IPS-11a (cell line): ENCODE results near the gene TGFB3.

Experiments
- H3K4me3 ChIP-seq: one replicate; pipeline ENCODE4 v1.5.1; 2013; ENCODE audit warnings: low read depth, low read length, control low read depth

Gene TGFB3

DNA sequence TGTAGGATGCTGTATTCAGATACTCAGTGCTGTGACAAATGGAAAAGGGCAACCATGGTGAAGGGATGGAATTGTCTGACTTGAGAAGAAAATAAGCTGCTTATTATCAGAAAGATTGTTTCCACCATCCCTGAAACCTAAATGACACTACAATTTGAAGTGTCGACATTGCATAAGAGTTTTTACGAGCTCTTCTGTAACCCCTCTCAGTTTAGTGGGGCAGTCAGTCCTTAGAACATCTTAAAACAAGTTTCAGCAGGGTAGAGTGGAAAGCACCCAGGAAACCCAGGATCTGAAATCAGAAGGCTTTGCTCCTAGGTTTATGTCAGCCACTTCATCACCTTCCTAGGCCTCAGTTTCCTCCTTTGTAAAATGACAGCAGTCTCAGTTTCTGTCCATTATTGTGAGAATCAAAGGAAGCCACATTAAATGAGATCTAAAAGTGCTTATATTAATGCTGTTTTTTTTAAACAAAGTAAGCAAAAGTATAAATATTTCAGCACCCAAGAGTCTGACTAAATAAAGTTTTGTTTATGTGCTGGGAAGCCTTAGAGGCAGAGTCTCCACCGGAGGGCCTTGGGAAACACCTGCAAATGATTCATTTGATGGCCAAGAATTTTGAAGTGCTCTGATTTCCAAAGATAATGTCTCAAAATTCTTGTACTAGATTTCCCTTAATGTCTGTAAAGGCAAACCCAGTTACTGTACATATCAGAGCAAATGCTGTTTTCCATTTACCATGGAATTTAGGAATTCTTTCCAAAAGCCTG lies 5.6 kb upstream of the TGFB3 start:
- no peak overlapping the region for H3K4me3 ChIP-seq

DNA sequence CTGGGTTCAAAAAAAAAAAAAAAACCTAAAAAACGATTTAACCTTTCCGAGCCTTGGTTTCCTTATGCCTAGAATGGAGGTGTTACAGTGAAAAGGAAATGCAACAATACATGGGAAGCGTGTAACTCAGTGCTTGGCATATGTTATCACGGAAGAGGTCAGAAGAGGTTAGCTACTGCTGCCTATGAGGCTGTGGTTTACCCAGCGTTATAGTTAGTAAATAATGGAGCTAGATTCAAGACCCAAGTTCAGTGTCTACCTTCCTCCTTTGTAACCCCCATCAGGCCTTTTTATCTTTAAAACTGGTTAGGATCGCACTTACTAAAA lies 4.6 kb upstream of the TGFB3 start:
- H3K4me3 ChIP-seq = peak overlapping the region; percentile 80

DNA sequence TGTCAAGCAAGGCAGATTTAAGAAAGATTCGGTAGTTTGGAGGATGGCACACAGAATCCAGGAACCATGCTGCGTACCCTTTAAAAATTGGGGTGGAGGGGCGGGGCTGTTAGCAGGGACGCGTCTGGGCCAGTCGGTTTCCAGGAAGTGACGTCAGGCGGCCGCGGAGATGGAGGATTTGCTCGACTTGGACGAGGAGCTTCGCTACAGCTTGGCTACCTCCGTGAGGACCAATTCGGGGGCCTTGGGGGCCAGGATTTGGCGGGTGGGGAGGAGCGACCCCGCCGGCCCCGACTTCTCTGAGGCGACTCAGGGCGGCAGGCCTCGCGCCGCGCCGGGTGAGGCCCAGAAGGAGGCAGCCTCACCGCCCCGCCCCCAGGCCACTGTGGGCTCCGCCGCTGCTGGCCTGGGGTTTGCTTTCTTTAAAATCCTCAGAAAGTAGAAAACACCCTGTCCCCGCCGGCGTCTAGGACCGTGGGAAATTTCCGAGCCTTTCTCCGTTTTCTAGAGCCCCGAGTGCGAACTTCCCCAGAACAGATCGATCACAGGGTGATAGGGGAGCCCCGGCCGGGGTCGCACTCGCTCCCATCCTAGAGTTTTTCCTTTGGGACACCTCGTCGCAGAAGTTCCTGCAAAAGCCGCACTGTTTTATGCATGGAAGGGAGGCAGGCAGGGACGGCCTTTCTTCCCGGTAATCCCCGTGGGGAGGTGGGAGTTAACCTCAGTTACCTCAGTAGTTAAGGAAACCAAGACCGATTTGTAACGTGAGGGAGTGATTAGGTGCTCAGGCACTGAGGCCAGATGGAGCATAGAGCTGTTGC lies 4.0 kb upstream of the TGFB3 start, which contains the start of gene IFT43:
Gene IFT43 (plus strand): TSS at position 146 of the 821 bp plus-strand sequence. CDS start 24 bp downstream, at position 170.
- peak within 1 kb of the TSS; percentile 80 for H3K4me3 ChIP-seq

DNA sequence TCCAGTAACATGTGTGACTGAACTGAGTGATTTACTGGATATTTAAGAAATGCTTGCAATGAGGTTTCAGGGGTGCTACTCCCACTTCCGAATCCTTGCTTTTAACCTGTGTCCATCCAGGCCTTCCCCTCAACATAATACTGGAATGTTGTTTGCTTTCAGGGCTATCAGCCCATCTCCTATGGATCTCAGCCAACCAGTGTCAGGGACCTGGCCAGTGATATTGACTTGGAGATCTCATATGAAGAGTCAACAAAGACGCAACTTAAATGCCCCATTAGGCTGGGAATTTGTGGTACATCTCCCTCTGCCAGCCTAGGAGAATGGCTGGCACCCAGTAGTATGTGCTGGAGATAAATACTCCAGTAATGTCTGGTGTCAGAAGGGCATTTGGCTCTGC lies 2.9 kb upstream of the TGFB3 start:
- H3K4me3 ChIP-seq = no peak overlapping the region

DNA sequence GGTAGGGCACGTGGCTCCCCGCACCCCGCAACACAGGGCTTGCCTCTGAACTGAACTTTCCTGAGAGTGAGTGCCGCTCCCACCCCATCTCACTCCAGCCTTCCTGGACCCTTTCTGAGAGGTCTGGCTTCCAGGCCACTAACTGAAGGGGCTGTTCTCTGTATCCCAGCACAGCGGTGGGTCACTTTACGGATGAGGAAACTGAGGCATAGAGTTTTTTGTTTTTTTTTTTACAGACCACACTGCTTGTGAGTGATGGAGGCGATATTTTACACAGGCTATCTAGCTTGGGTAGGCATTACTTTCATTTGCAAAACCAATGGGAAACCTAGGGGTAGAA lies 1.2 kb upstream of the TGFB3 start:
- peak overlapping the region; percentile 68 for H3K4me3 ChIP-seq

DNA sequence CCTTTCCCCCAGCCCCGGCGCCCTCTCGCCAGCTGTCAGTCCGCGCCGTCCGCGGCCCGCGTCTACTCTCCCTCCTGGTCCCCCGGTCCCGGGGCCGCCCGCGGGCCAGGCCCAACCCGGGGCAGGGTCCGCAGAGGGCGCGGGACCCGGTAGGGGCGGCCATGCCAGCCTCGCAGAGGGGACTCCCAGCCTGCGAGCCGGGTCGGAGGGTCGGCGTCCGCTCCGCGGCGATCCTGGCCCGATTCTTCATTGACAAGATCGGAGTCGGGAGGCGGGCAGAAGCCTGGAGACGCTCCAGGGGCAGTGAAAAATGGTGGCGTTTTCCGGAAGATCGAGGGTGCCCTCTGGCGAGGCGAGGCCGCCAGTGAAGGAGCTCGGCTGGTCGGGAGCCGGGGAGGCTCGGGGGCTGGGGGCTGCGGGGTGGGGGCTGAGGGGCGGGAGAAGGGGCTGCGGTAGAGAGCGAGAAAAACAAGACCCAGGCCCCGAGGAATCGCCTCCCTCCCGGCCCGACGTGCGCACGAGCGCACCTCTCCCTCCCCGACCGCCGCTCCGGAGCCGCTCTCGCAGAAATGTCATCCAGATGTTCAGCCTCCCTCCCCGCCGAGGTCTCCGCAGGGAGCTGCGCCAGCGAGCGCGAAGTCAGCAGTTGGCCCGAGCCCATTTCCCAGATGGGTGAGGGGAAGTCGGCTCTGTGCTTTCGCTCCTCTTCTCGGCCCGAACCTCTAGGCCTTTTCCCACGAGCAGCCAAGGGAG lies 647 bp upstream of the TGFB3 start:
- H3K4me3 ChIP-seq = peak overlapping the region; percentile 68

DNA sequence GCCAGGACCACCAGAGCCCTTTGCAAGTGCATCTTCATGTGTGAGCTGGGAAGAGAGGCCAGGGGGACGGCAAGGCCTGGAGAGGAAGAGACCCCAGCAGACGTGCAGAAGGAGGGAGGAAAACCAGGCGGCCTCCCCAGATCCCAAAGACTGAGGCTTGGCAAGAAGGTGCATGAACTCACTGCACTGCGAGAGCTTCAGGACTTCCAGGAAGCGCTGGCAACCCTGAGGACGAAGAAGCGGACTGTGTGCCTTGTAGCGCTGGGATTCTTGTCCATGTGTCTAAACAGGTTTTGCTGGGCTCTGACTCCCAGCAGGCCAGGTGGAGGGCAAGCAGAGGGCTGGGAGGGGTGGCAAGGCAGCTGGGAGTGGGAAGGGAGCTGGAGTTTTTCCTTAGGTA lies 939 bp downstream of the TGFB3 start:
- no peak overlapping the region for H3K4me3 ChIP-seq

DNA sequence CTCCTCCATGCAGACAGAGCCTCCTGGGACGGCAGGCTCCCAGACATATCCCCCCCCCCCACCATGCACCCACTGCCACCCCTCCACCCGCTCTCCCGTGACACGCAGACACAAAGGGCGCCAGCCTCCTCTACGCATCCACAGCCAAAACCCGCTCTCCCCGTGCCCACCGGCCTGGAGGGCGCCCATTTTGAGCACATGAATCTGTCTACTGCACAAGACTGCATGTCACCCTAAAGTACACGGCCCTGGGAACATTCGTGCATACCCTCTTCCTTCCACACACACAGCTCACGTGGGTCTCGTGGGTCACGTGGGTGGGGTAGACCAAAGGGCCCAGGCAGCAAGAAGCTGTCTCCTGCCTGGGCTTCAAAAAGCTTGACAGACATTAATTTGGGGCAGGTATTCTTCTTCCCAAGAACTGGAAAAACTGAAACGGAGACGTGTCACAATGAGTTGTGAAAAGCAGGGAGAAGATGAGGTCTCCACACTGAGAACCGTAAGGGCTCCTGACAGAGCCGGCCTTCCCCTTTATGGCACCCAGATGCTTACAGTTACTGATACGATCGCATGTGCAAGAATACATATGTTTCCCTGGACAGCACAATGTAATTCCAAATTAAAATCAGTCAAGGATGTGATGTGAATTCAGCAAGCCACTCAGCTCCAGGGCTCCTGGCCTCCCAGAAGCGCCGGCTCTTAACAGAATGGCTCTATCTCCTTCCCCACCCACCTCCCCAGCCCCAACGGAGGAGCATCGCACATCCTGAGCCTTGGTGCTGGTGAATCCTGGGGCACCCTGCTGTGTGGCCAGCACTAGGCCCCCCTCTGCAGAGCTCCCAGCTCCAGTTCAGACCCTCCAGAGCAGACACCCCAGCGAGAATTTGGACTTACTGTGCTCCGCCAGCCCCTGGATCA lies 1.9 kb downstream of the TGFB3 start:
- H3K4me3 ChIP-seq = no peak overlapping the region

DNA sequence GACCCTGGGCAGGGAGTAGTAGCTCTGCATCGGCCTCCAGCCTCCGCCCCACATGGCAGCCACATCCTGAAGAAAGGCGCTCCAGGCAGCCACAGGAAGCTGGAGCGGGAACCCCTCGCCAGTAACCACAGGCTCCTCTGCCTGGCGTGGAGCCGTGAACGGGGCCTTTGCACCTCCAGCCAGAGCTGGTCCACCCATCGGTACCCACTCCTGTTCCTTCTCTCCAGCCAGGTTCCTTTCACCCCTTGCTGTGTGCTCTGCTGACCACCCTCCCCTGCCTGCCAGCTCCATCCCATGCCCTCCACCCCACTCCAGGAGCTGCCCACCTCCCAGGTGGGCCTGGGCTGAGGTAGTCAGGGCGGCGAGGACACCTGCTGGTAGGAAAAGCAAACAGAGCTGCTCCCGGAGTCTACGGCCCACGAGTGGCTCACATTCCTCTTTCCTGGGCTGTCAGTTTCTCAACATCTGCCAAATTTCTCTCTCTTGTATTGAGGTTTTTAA lies 2.7 kb downstream of the TGFB3 start:
- H3K4me3 ChIP-seq = no peak overlapping the region

DNA sequence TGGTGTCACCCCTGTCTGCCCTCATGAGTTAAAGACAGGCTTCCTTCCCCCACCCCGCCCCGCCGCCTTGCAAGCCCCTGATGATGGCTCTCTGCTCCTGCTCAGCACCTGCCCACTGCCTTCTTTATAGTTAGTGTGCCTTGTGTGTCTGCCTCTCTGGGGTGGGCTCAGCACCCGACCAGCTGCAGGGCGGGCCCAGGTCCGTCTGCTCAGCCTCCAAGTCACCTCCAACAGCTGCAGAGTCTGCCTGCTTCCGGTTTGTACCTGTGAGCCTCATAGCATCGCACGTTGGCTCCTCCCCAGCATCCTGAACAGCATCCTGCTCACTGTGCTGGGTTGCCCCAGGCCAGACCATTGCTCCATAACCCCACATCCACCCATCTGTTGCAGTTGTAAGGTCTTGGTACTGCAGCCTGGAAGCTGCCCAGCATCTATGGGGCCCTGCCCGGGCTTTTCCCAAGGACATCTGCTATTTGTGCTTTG lies 3.5 kb downstream of the TGFB3 start:
- no peak overlapping the region for H3K4me3 ChIP-seq

DNA sequence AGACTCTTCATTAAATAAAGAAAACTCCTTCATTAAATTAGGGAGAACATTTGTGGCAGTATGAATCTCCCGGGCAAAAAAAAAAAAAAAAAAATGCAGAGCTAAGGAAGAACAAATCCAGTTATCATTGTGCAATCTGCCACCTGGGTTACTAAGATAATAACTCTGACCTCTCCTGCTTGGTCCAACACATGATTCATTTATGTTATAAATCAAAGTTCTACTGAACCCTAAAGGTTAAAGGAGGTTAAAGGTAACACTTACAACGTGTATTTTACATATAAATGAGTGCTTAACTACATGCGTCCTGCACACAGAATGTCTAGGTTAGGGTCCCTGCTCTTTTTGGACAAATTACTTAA lies 4.2 kb downstream of the TGFB3 start:
- no peak overlapping the region for H3K4me3 ChIP-seq

DNA sequence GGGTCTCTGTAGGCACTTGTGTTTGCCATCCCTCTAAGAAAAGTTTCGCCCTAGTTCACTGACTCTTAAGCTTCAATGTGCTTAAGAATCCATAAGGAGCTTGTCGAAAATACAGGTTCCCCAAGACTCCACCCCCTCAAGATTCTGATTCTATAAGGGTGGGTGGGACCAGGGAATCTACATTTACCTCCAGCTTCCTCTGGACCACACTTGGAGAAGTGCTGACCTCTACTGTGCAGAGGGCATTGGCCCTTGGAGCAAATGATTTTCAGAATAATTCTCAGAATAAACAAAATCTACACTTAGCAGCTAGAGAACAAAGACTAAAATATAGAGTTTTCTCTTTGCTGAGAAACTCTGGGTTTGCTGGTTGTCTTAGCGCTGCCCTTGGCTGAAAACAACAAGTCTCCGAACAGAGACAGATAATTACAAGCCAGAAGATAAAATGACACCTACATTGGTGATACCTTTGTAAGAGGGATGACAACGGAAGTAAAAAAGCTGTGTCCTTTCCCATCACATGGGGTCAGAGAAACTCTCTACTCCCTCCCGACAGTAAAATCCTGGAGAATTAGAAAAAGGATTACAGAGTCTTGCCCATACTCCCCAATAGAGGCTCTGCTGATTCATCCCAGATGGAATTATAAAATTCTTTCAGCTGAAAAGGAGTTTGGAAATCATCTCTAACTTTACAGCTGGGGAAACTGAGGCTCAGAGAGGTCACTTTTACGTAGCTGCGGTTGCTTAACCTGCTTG lies 4.8 kb downstream of the TGFB3 start:
- no peak overlapping the region for H3K4me3 ChIP-seq

DNA sequence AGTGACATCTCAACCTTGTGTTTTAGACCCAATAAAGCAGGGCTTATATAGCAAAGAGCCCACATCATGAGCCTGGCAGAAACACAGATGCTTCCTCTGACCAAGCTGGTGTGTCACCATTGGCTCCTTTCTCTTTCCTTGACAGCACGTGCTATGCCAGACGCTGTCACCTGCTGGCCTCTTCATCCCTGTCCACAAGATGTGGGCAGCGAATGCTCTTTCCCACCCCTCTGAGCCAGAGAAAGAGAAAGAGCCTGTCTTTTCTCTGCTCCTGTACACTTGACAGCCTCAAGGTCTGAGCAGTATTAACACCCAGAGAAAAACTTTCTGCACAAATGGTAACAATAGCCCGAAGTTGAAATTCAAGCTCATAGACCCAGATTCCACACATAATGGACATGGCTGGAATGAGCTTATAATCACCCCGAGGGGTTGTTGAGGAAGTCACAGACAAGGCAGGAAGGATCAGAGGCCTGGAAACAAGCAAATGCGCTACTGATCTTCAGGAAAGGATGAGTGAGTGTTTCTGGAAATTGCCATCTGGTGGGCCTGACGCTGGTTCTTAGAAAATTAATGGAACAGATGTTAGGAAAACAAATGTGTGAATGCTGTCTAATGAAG lies 8.9 kb downstream of the TGFB3 start:
- H3K4me3 ChIP-seq = no peak overlapping the region

DNA sequence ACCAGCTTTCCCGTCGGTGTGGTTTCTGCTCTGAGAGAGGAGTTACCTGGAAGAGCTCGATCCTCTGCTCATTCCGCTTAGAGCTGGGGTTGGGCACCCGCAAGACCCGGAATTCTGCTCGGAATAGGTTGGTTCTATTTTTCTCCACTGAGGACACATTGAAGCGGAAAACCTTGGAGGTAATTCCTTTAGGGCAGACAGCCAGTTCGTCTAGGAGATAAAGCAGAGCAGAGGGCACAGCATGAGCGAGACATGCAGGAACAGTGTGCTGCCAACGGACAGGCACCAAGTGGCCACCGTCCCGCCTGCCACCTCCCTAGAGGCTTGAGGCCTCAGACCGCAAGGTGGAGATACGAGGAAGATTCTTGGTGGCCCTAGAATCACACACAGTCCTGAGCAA lies 10.3 kb downstream of the TGFB3 start:
- H3K4me3 ChIP-seq = no peak overlapping the region

DNA sequence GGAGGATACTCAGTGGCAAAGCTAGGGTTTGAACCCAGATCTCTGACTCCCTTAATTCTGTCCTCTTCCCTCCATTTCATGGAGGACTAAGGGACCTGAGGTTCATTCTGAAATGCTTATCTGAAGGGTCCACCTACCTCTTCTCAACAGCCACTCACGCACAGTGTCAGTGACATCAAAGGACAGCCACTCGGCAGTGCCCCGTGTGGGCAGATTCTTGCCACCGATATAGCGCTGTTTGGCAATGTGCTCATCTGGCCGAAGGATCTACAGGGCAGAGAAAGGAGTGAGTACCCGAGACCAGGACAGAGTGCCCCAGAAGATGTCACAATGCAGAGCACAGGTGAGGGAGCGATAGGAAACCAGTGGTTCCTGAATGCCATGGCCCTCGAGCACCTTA lies 10.8 kb downstream of the TGFB3 start:
- no peak overlapping the region for H3K4me3 ChIP-seq

DNA sequence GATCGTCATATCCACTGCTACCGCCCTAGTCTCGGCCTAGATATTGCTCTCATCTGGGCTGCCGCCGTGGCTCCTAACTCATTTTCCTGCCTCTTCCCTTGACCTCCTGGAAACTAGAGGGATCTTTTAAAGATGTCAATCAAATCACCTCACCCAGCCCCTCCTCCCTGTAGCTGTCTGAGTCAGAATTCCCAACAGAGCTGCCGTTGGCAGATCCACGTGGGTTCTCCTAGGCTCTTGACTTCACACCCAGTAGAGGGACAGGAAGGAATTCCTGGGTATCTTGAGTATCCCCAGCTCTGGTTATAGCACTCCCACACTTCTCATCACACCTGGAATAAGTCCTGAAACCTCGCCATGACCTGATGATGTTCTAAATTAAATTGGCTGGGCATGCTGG lies 11.9 kb downstream of the TGFB3 start:
- no peak overlapping the region for H3K4me3 ChIP-seq

DNA sequence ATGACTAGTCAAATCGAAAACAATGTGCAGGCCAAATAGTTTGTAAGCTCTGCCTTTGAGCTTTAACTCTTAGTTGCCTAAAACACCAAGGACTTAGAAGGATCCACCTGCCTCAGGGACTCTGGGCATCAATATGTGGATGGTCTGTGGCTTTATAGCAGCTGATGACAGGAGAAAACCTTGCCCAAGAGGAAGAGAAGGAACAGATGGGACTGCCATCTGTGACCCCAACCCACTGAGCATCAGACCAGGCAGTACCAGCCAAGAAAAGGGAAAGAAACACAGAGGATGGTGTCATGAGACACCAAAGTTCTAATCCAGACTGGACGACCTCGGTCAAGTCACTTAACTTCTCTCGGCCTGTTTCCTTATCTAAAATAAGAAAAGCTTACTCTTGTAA lies 12.7 kb downstream of the TGFB3 start:
- no peak overlapping the region for H3K4me3 ChIP-seq

DNA sequence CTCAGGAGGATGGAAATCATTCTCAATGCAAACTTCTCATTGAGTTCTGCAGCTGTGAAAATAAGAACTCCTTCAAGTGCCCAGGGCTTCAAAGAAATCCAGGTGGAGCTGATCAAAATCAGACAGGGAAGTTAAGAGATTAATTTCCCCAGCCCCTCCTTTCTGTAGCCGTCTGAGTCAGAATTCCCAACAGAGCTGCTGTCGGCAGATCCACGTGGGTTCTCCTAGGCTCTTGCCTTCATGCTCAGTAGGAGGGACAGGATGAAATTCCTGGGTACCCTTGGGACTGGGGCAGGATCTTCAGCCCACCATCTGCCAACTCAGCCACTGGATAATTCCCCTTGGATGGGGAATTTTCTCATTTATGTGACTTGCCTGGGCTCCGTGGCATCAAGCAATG lies 13.3 kb downstream of the TGFB3 start:
- H3K4me3 ChIP-seq = no peak overlapping the region

DNA sequence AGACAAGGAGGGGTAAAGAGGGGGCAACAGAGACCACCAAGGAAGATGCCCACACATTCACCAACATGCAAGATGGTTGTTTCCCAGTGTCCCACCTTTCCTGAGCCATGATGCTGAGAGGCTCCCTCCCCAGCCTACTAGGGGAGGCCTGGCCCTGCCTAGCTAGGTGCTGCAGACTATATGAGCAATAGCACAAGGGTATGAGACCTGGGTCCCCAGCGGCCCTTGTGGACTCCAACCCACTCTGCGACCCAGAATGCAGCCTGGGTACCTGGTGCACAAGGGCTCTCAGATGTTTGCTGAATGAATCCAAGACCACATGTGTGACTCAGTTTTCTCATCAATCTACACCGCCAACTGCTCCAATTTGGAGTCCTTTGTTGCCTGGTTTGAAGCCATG lies 13.9 kb downstream of the TGFB3 start:
- no peak overlapping the region for H3K4me3 ChIP-seq
